ENCODE measurements around the gene ZNF85.
A peak's percentile ranks its signal among the peaks of the same experiment; 100 is the strongest.
"Not testable (repeated sequence)": the region's sequence is repeated elsewhere in the genome, so short reads cannot be mapped to it uniquely, and the experiment has no call there.

ZNF85 gene

GRCh38 chr19:20969498-20969897 lies 46.4 kb downstream of the ZNF85 start:
- no peak overlapping the region for H3K27ac ChIP-seq (ENCODE audit: low read depth, low read length)
- no peaks in the 10 kb centered on the region for H3K4me1 ChIP-seq (ENCODE audit: control insufficient read depth in 1 of 2, insufficient read depth in 2 of 2, low read length in 2 of 2)

GRCh38 chr19:20969898-20970297 lies 46.8 kb downstream of the ZNF85 start:
- Histone ChIP-seq H3K27ac (ENCODE audit: low read depth, low read length) (no peak overlapping the region), H3K27me3 (ENCODE audit: control insufficient read depth in 1 of 2, insufficient read depth in 2 of 2, low read length in 2 of 2) (no peaks in the 10 kb centered on the region), H3K36me3 (ENCODE audit: control insufficient read depth in 1 of 2, insufficient read depth in 2 of 2, low read length in 2 of 2) (no peaks in the 10 kb centered on the region)

More at GRCh38 chr19:20969498-20969897, 46.4 kb downstream of the ZNF85 start:
- H3K36me3 ChIP-seq (ENCODE audit: control insufficient read depth in 1 of 2, insufficient read depth in 2 of 2, low read length in 2 of 2) = no peaks in the 10 kb centered on the region
- no peak overlapping the region for H3K9ac ChIP-seq (ENCODE audit: low read depth in 1 of 2, low read length in 2 of 2)
- no peak overlapping the region for H3K4me3 ChIP-seq (ENCODE audit: low read depth in 1 of 2, low read length in 2 of 2)
- peaks cover 13 to 28% of the 10 kb centered on the region in 2 donors for H3K9me3 ChIP-seq (ENCODE audit: control insufficient read depth in 1 of 2, low read length in 2 of 2)
- H3K27me3 ChIP-seq (ENCODE audit: control insufficient read depth in 1 of 2, insufficient read depth in 2 of 2, low read length in 2 of 2) = no peaks in the 10 kb centered on the region

GRCh38 chr19:20992788-20993187 lies 69.7 kb downstream of the ZNF85 start:
- H3K9ac ChIP-seq (ENCODE audit: low read depth in 1 of 2, low read length in 2 of 2); H3K9me3 ChIP-seq (ENCODE audit: control insufficient read depth in 1 of 2, low read length in 2 of 2); H3K36me3 ChIP-seq (ENCODE audit: control insufficient read depth in 1 of 2, insufficient read depth in 2 of 2, low read length in 2 of 2); H3K4me1 ChIP-seq (ENCODE audit: control insufficient read depth in 1 of 2, insufficient read depth in 2 of 2, low read length in 2 of 2); H3K27me3 ChIP-seq (ENCODE audit: control insufficient read depth in 1 of 2, insufficient read depth in 2 of 2, low read length in 2 of 2); H3K27ac ChIP-seq (ENCODE audit: low read depth, low read length); H3K4me3 ChIP-seq (ENCODE audit: low read depth in 1 of 2, low read length in 2 of 2): not testable (repeated sequence)

More at GRCh38 chr19:20969898-20970297, 46.8 kb downstream of the ZNF85 start:
- H3K9ac ChIP-seq (ENCODE audit: low read depth in 1 of 2, low read length in 2 of 2) = no peak overlapping the region
- H3K4me3 ChIP-seq (ENCODE audit: low read depth in 1 of 2, low read length in 2 of 2) = no peak overlapping the region
- no peaks in the 10 kb centered on the region for H3K4me1 ChIP-seq (ENCODE audit: control insufficient read depth in 1 of 2, insufficient read depth in 2 of 2, low read length in 2 of 2)
- H3K9me3 ChIP-seq (ENCODE audit: control insufficient read depth in 1 of 2, low read length in 2 of 2) = peaks cover 13 to 28% of the 10 kb centered on the region in 2 donors

- Histone ChIP-seq H3K9me3 (ENCODE audit: control insufficient read depth in 1 of 2, low read length in 2 of 2) (no peaks in the 10 kb centered on the region), H3K4me3 (ENCODE audit: low read depth in 1 of 2, low read length in 2 of 2) (peak overlapping the region; percentile 58 to 67), H3K27me3 (ENCODE audit: control insufficient read depth in 1 of 2, insufficient read depth in 2 of 2, low read length in 2 of 2) (no peaks in the 10 kb centered on the region), H3K9ac (ENCODE audit: low read depth in 1 of 2, low read length in 2 of 2) (no peak overlapping the region), H3K36me3 (ENCODE audit: control insufficient read depth in 1 of 2, insufficient read depth in 2 of 2, low read length in 2 of 2) (no peaks in the 10 kb centered on the region), H3K4me1 (ENCODE audit: control insufficient read depth in 1 of 2, insufficient read depth in 2 of 2, low read length in 2 of 2) (no peaks in the 10 kb centered on the region), H3K27ac (ENCODE audit: low read depth, low read length) (no peak overlapping the region)
Observed at GRCh38 chr19:20999731-21000352, 76.8 kb downstream of the ZNF85 start.

All from duodenal mucosa (tissue), 2 donors.